Adrenal gland (tissue), 12 donors: ENCODE measurements around the gene FAAP24. TPM values are rescaled to one million over a fixed set of nuclear protein-coding genes. Genes with fewer than 3 reads are reported as not detected.

Experiments
- polyA plus RNA-seq, 3 donors: library from polyadenylated mRNA; stranded (reverse); fragments of 200-250 nt in 2 of 3; fragments of 350-450 nt in 1 of 3; fragmentation: Illumina TruSeq in 1 of 3; extraction: RNeasy Lipid Tissue Mini Kit (QIAGEN cat#74804) in 1 of 3; gene quantifications; one replicate each; pipeline ENCODE4 v1.2.3, GENCODE V29; 2013 to 2014
- total RNA-seq, 9 donors: library from RNA; depleted of rRNA in 4 of 9; stranded (reverse); fragments of >200 nt in 4 of 9; fragments of 120-200 nt in 1 of 9; fragmentation: NEBNext Ultra II Directional in 1 of 9; extraction: Animal tissue kit (Norgen Biotek cat#: 25700) in 1 of 9; gene quantifications; one replicate each; pipeline versions ENCODE4 v1.1.0 to v1.2.4, GENCODE V29; 2013 to 2023
- donor health status: healthy with polysubstance abuse.
- donor health status: Bipolar disorder and iron deficiency.
- donor health status: DM: yes; HTN: yes; CAD: no.
- donor health status: DM: no; HTN: no; CAD: no.
- donor health status: DM: no; HTN: no; CAD: no.
- donor health status: DM: yes; HTN: yes; CAD: no.

Gene FAAP24
- total and polyA plus RNA-seq, 12 donors: 0.51 to 4.9 (median 2.3) TPM

Other genes starting within 250 kb of the FAAP24 start
- gene SLC7A9, start 102.5 kb upstream of the FAAP24 start, total RNA-seq: under 1 TPM in 4 of 9 donors, not detected in 5; 0.21 to 0.50 (median 0.39) TPM
- gene SLC7A9, start 102.5 kb upstream of the FAAP24 start, polyA plus RNA-seq: under 1 TPM; 0.11 to 0.51 (median 0.48) TPM
- 10 to 100 TPM in 7 of 9 donors, 1 to 10 TPM in 2; 9.2 to 20.1 (median 14.1) TPM for gene CEP89, start 284 bp upstream of the FAAP24 start, total RNA-seq
- gene CEP89, start 284 bp upstream of the FAAP24 start, polyA plus RNA-seq: 10 to 100 TPM; 11.0 to 16.9 (median 13.3) TPM
- gene RHPN2, start 92.6 kb downstream of the FAAP24 start, total RNA-seq: 1 to 10 TPM in 5 of 9 donors, under 1 TPM in 3, not detected in 1; 0.52 to 1.3 (median 1.0) TPM
- gene RHPN2, start 92.6 kb downstream of the FAAP24 start, polyA plus RNA-seq: 1 to 10 TPM in 1 of 3 donors, under 1 TPM in 2; 0.54 to 1.3 (median 0.72) TPM
- gene GPATCH1, start 108.9 kb downstream of the FAAP24 start, total RNA-seq: 10 to 100 TPM in 1 of 9 donors, 1 to 10 TPM in 8; 4.6 to 11.6 (median 6.8) TPM
- gene GPATCH1, start 108.9 kb downstream of the FAAP24 start, polyA plus RNA-seq: 1 to 10 TPM; 7.0 to 10.0 (median 9.1) TPM
- gene WDR88, start 159.9 kb downstream of the FAAP24 start, total RNA-seq: under 1 TPM in 1 of 9 donors, not detected in 8; 0.11 TPM
- gene WDR88, start 159.9 kb downstream of the FAAP24 start, polyA plus RNA-seq: under 1 TPM in 1 of 3 donors, not detected in 2; 0.03 TPM
- gene LRP3, start 222.1 kb downstream of the FAAP24 start, total RNA-seq: 10 to 100 TPM; 10.1 to 92.8 (median 62.4) TPM
- 10 to 100 TPM in 2 of 3 donors, 1 to 10 TPM in 1; 1.4 to 43.7 (median 23.7) TPM for gene LRP3, start 222.1 kb downstream of the FAAP24 start, polyA plus RNA-seq